SKM-1 treated with dmso at 0.1 percent for 144 hours (cell line): ENCODE results near the gene NMT2.

Experiments used
- DNase-seq: peaks from one replicate; lab custom pipeline; 2025; ENCODE audit not compliant: unreplicated experiment; lab: John Stamatoyannopoulos, UW

NMT2 gene

DNA sequence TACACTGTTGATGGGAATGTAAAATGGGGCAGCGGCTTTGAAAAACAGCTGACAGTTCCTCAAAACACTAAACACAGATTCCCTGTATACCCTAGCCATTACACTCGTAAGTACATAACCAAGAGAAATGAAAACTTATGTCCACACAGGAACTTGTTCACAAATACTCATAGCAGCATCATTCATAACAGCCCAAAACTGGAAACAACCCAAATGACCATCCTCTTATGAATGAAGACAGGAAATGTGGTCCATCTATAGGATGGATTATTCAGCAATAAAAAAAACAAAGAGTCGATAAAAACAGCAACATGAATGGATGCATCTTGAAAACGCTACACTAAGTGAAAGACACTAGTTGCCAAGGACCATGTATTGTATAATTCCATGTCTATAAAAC, 23.7 kb downstream of the NMT2 start:
- DNase-seq, result no peak

- DNase-seq, result no peak
Measured at GRCh38 chr10:15141136-15142054, 27.1 kb downstream of the NMT2 start.

DNA sequence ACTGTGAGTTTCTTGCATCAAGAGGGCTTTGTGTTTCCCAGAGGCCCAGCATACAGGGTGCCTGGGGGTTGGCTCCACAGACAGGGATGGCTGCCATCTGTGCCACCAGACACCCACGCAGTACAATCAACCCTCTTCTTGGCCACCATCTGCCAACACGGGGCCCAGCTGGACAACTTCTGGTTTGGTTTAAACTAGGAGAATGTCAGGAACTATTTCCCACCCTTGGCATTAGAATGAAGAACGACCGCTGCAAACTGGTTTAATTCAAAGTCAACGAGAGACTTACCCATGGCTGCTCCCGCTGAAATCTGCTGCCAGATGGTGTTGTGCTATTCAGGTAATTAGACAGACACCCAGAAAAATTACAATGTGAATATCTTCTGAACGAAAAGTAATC, 27.8 kb downstream of the NMT2 start:
- DNase-seq, result no peak

DNA sequence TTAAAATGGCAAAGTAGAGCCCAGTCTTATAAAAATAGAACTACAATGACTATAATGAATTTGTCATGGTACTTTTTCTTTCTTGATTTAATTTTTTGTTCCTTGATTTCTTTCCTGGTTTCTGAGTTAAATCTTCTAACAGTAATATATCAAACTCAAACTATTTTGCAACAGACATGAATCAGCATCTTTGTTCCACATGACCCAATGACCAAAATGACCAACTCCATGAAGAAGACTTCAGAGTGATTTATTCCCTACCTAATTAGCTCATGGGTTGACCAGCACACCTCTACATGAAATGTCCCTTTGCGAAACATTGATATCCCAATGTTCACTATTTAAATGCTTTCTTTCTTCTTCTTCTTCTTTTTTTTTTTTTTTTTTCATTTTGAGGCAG, 30.9 kb downstream of the NMT2 start:
- DNase-seq, result no peak

DNA sequence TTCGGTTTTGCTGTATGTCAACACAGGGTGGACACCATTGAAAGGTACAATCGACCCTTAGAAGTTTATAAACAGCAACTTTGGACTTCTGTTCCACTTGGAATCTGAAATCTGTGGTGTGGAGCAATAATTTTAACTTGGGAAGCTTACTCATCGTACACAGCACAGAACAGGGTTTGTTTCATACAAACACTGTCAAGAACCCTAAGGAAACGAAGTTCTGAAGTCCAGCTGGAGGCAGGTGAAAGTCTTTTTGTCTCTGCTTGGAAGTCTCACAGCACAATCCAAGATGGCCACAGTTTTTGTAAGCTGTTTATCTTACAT, 31.5 kb downstream of the NMT2 start:
- DNase-seq, result no peak

DNA sequence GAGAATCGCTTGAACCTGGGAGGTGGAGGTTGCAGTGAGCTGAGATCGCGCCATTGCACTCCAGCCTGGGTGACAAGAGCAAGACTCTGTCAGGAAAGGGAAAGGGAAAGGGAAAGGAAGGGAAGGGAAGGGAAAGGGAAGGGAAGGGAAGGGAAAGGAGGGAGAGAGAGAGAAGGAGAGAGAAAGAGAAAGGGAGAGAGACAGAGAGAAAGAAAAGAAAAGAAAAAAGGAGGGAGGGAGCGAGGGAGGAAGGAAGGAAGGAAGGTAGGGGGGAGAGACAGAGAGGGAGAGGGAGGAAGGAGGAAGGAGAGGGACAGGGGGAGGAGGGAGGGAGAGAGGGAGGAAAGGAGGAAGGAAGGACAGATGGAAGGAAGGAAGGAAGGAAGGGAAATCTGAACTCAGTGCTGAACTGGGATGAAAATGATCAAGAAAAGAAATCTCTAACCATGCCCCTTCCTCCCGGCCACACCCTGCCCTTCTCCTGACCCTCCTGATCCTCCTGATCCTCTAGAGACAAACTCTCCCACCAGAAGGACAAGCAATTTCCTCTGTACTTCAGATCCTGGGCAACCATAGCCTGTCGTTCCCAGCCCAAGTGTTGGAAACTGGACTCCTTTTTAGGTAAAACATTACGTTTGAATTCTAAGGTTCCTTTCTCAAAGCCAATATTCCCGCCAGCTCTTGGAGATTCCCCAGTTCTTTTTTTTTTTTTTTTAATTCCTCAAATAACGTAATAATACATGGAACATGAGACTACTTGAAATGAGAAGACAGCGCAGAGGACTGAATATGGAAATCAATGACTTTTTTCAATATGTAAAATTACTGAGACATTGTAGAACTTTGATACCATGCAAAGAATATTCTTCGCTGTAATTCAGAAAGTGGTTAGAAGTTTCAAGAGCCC, 32.1 kb downstream of the NMT2 start:
- DNase-seq, result no peak

GRCh38 chr10:15131330-15131729, 37.2 kb downstream of the NMT2 start:
- no peak for DNase-seq

DNA sequence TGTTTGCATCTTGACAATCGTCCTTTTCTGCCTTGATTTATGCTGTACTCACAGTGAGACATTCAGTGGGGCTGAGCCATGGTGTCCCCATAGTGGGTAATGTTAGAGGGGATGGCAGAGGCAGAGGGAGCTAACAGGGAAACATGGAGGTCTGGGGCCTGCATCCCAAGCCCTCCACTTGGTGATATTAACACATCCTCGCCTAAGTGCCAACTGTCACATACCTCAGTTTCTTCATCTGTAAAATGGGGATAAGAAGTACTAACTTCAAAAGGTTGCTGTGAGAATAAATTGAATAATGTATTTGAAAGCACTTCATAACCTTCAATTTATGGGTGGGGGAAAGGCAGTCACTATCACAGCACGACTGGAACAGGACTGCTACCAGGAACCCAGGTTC, 43.6 kb downstream of the NMT2 start:
- no peak for DNase-seq

DNA sequence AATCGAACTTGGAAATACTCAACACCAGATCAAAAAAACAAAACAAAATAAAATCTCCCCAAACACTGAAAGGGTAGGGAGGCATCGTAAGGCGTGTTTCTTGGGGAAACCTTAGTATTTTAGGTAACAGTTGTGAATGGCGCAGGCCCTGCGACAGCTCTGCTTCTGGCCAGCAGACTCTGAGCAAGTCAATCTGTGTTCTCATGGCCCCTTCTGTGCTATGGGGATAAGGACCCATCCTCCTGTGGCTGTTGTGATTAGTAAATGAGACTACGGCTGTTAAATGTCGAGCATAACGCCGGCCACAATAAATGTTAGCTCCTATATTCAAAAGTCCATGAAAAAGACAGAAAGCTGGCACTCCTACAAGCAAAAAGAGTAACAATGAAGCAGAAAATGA, 44.3 kb downstream of the NMT2 start:
- DNase-seq, result no peak

DNA sequence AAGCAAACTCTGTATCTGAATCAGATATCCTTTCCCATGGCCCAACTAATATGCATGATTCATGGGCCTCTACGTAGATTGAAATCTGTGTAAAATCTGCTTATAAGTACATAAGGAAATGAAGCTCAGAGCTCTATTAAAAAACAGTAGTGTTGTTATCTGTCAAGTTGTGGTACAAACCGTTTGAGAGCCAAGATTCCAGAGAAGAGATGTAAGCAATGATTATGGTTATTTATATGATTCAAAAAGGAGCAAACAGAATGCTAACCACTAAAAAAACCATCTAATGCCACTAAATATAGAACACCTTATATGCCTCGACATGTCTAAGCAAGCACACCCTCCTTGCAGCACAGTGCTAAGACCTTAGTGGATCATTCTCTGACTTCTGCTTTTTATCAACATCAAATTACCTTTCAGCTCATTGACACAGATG, 44.7 kb downstream of the NMT2 start:
- no peak for DNase-seq

GRCh38 chr10:15122477-15123030, 45.9 kb downstream of the NMT2 start:
- no peak for DNase-seq

- DNase-seq, result no peak
Measured at GRCh38 chr10:15121707-15122106, 46.8 kb downstream of the NMT2 start.

- DNase-seq, result no peak
Measured at GRCh38 chr10:15120523-15120922, 48.0 kb downstream of the NMT2 start.

- DNase-seq, result peak; percentile 35
Measured at GRCh38 chr10:15118615-15119014, 49.9 kb downstream of the NMT2 start.

GRCh38 chr10:15116225-15116624, 52.3 kb downstream of the NMT2 start:
- DNase-seq, result no peak

DNA sequence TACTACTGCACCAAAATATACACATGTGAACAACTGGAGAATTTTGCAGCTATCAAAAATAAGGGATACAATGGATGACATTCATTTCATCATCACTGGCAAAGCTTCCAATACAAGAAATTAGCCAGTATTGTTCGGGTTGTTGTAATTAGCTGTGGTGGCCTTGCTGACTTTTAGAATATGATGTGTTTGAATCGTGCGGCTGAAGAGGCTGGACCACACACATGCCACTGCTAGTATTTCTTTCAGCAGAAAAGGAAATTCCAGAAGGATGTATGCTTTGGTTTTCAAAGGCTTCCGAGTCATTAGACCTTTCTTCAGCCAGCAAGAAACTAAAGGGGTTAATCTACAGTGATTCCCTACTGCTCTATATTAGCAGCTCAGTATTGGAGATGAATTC, 54.7 kb downstream of the NMT2 start:
- no peak for DNase-seq

GRCh38 chr10:15112657-15113056, 55.8 kb downstream of the NMT2 start:
- DNase-seq, result no peak

DNA sequence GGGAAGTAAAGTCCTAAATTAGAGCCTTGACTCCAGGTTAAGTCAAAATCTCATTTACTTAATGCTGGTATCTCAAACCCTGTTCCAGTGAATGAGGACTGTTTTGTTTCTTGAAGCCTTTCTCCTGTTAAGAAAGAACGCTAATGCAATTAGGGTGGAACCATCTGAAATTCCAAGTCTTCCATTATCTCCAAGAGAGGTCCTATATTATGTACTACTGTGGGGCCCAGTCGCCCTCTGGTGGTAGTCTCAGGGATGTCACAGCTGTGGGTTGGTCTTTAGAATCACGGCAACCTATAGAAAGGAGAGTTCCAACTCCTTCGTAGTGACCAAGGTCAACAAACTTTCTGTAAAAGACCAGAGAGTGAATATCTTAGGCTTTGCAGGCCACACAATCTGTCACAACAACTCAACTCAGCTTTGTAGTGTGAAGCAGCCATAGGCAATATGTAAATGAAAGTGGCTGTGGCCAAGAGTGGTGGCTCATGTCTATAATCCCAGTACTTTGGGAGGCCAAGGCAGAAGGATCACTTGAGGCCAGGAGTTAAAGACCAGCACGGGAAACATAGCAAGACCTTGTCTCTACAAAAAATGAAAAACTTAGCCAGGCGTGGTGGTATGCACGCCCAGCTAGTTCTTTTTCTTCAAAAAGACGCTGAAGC, 62.0 kb downstream of the NMT2 start:
- peak; percentile 19 for DNase-seq

DNA sequence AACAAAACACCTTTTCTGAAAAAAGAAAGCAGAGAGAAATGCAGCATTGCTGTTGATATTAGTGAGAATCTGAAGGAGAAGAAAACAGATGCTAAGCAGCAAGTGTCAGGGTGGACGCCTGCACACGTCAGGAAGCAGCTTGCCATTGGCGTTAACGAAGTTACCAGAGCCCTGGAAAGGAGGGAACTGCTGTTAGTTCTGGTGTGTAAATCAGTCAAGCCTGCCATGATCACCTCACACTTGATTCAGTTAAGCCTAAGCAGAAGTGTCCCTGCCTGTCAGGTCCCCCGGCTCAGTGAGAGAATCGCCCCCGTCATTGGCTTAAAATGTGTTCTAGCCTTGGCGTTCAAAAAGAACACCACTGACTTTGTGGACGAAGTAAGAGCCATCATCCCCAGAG, 65.0 kb downstream of the NMT2 start:
- no peak for DNase-seq

GRCh38 chr10:15099886-15100285, 68.6 kb downstream of the NMT2 start:
- DNase-seq, result no peak
